PC-3 (cell line): ENCODE measurements around the gene ACSL6. TPM values are rescaled to one million over a fixed set of nuclear protein-coding genes. Genes with fewer than 3 reads are reported as not detected.

Experiments
- ATAC-seq: fragments of 200-7000 bp; cut with Tn5 transposase; 2 replicates; pipeline ENCODE4 v1.9.1; 2020; ENCODE audit warnings: mild to moderate bottlenecking, moderate library complexity
- BruUV-seq: library from RNA; stranded (reverse); fragments of 400-500 nt; replicated peaks from 2 replicates; lab custom pipeline; 2021; lab: Mats Ljungman, UMichigan
- CTCF ChIA-PET: fragments of 300-600 bp; sonication (Branson Sonifier 250); formaldehyde crosslinking; loops from one replicate; lab custom pipeline; 2022; ENCODE audit warnings: antibody characterized with exemption; lab: Charles Lee
- POLR2A ChIA-PET: fragments of 300-600 bp; sonication (Branson Sonifier 250); formaldehyde crosslinking; loops from one replicate; lab custom pipeline; 2022; ENCODE audit warnings: antibody characterized with exemption; ENCODE audit not compliant: unreplicated experiment; lab: Charles Lee
- DNase-seq: peaks from one replicate; pipeline ENCODE4 v3.0.0-alpha.2; 2015
- H2AFZ ChIP-seq: fragments of 300-600 bp; sonication (generic); 2 replicates; pipeline ENCODE4 v1.6.0; 2016; ENCODE audit warnings: antibody characterized with exemption, low read length
- H3F3A ChIP-seq: fragments of 300-600 bp; sonication (generic); one replicate; pipeline ENCODE4 v1.6.0; 2017; ENCODE audit warnings: antibody characterized with exemption, low read length, control low read depth, mild to moderate bottlenecking; ENCODE audit not compliant: unreplicated experiment
- H3K27ac ChIP-seq: fragments of 300-600 bp; sonication (generic); 2 replicates; pipeline ENCODE4 v1.5.1; 2016; ENCODE audit warnings: mild to moderate bottlenecking, low read length
- H3K27me3 ChIP-seq: fragments of 300-600 bp; sonication (generic); 2 replicates; pipeline ENCODE4 v1.6.1; 2016; ENCODE audit warnings: low read length, mixed read lengths
- H3K36me3 ChIP-seq: fragments of 300-600 bp; sonication (generic); 2 replicates; pipeline ENCODE4 v1.6.1; 2016; ENCODE audit warnings: low read depth, mixed run types, low read length, mixed read lengths
- H3K4me1 ChIP-seq: fragments of 300-600 bp; sonication (generic); 2 replicates; pipeline ENCODE4 v1.5.1; 2016; ENCODE audit warnings: low read length; ENCODE audit not compliant: insufficient read depth
- H3K4me2 ChIP-seq: fragments of 300-600 bp; sonication (generic); 2 replicates; pipeline ENCODE4 v1.6.0; 2016; ENCODE audit warnings: low read length
- H3K4me3 ChIP-seq: fragments of 300-600 bp; sonication (generic); 2 replicates; pipeline ENCODE4 v1.5.1; 2016; ENCODE audit warnings: mild to moderate bottlenecking, low read length, mixed read lengths
- H3K79me2 ChIP-seq: fragments of 300-600 bp; sonication (generic); 2 replicates; pipeline ENCODE4 v1.6.1; 2017; ENCODE audit warnings: low read length, mixed read lengths
- H3K9ac ChIP-seq: fragments of 300-600 bp; sonication (generic); 2 replicates; pipeline ENCODE4 v1.6.0; 2016; ENCODE audit warnings: mild to moderate bottlenecking, low read length
- H3K9me2 ChIP-seq: fragments of 300-600 bp; sonication (generic); replicated peaks from 2 replicates; pipeline ENCODE4 v1.6.1; 2016; ENCODE audit warnings: mixed run types, low read length, mixed read lengths
- H3K9me3 ChIP-seq: fragments of 300-600 bp; sonication (generic); 2 replicates; pipeline ENCODE4 v1.6.1; 2016; ENCODE audit warnings: low read length, mixed read lengths
- H4K20me1 ChIP-seq: fragments of 300-600 bp; sonication (generic); 2 replicates; pipeline ENCODE4 v1.6.1; 2016; ENCODE audit warnings: low read length, mixed read lengths
- CTCF ChIP-seq: fragments of 300-600 bp; sonication (generic); conservative IDR thresholded peaks from 2 replicates; pipeline ENCODE4 v1.5.1; 2017; ENCODE audit warnings: antibody characterized with exemption, low read depth, mild to moderate bottlenecking, low read length
- EZH2 ChIP-seq: fragments of 300-600 bp; sonication (generic); IDR thresholded peaks from one replicate; pipeline ENCODE4 v1.6.1; 2017; ENCODE audit warnings: antibody characterized with exemption, mild to moderate bottlenecking, low read length; ENCODE audit not compliant: unreplicated experiment
- EZH2phosphoT487 ChIP-seq: fragments of 300-600 bp; sonication (generic); IDR thresholded peaks from 2 replicates; pipeline ENCODE4 v1.6.1; 2018; ENCODE audit warnings: mild to moderate bottlenecking, antibody characterized with exemption, low read length, borderline replicate concordance
- intact Hi-C: fragments of 100-400 bp; cut with micrococcal nuclease; formaldehyde crosslinking; loops from 2 replicates; pipeline ENCODE4 v1.9.0; 2023
- total RNA-seq: library from RNA; depleted of rRNA; stranded (reverse); fragments of >200 nt; gene quantifications from 2 replicates; pipeline ENCODE4 v1.2.3, GENCODE V29; 2014

The ACSL6 gene
- total RNA-seq, 1 experiment from 2014 or later, result 0.15 TPM

GRCh38 chr5:132037353-132037752 is 25.9 kb upstream of the ACSL6 start:
- ATAC-seq (no peak), DNase-seq (no peak)
- Histone ChIP-seq H4K20me1 (no peaks in the 10 kb centered on the region), H3K27ac (no peak overlapping the region), H3F3A (no peaks in the 10 kb centered on the region), H3K9ac (no peak overlapping the region), H3K79me2 (no peaks in the 10 kb centered on the region), H3K9me3 (no peaks in the 10 kb centered on the region), H3K36me3 (no peaks in the 10 kb centered on the region), H3K4me1 (no peaks in the 10 kb centered on the region), H3K9me2 (no peaks in the 10 kb centered on the region), H2AFZ (no peak overlapping the region), H3K4me2 (no peak overlapping the region), H3K4me3 (no peak overlapping the region), H3K27me3 (peaks cover 13% of the 10 kb centered on the region)
- ChIA-PET POLR2A (no interaction called here), CTCF (no interaction called here)
- intact Hi-C loops, result no loop called here
- BruUV-seq, result no TSS peak
- TF ChIP-seq CTCF (no peak), EZH2phosphoT487 (no peak), EZH2 (no peak)

GRCh38 chr5:132033122-132033521 is 21.7 kb upstream of the ACSL6 start:
- Histone ChIP-seq H4K20me1 (no peaks in the 10 kb centered on the region), H3K4me3 (no peak overlapping the region), H3K4me1 (no peaks in the 10 kb centered on the region), H3F3A (no peaks in the 10 kb centered on the region), H3K9me2 (no peaks in the 10 kb centered on the region), H3K27ac (no peak overlapping the region), H3K27me3 (no peaks in the 10 kb centered on the region), H3K9ac (no peak overlapping the region), H2AFZ (no peak overlapping the region), H3K9me3 (no peaks in the 10 kb centered on the region), H3K4me2 (no peak overlapping the region), H3K36me3 (no peaks in the 10 kb centered on the region), H3K79me2 (no peaks in the 10 kb centered on the region)
- DNase-seq (no peak), ATAC-seq (no peak)
- TF ChIP-seq CTCF (no peak), EZH2 (no peak), EZH2phosphoT487 (no peak)
- ChIA-PET CTCF (no interaction called here), POLR2A (no interaction called here)
- intact Hi-C loops, result no loop called here
- no TSS peak for BruUV-seq

- Histone ChIP-seq H3K27ac (no peak overlapping the region), H3K4me2 (no peak overlapping the region), H3F3A (no peaks in the 10 kb centered on the region), H3K9ac (no peak overlapping the region), H3K27me3 (no peaks in the 10 kb centered on the region), H3K4me1 (no peaks in the 10 kb centered on the region), H3K9me2 (no peaks in the 10 kb centered on the region), H2AFZ (no peak overlapping the region), H3K9me3 (no peaks in the 10 kb centered on the region), H3K79me2 (no peaks in the 10 kb centered on the region), H3K4me3 (no peak overlapping the region), H3K36me3 (no peaks in the 10 kb centered on the region), H4K20me1 (no peaks in the 10 kb centered on the region)
- ChIA-PET POLR2A (no interaction called here), CTCF (no interaction called here)
- no peak for DNase-seq
- no peak for ATAC-seq
- TF ChIP-seq EZH2 (no peak), CTCF (no peak), EZH2phosphoT487 (no peak)
- BruUV-seq, result no TSS peak
- intact Hi-C loops, result no loop called here
These were observed 20.7 kb upstream of the ACSL6 start for GRCh38 chr5:132032196-132032595.
